Tibial nerve (tissue), 4 donors: ENCODE results near the gene SNX10.

Experiments
- EP300 ChIP-seq, 2 donors: sonication (generic); formaldehyde crosslinking; IDR thresholded peaks; one replicate each; pipeline ENCODE4 v1.6.1; 2017; ENCODE audit warnings: antibody characterized with exemption in 2 of 2, mild to moderate bottlenecking in 1 of 2
- POLR2A ChIP-seq, 2 donors: fragments of 450-650 bp; IDR thresholded peaks; one replicate each; pipeline ENCODE4 v1.6.1; 2017; ENCODE audit warnings: antibody characterized with exemption in 2 of 2, mild to moderate bottlenecking in 2 of 2, moderate library complexity in 2 of 2
- TF ChIP-seq, protein P1 (sequence below), 5 experiments: fragments of 200-600 bp in 3 of 5; fragments of 450-650 bp in 2 of 5; sonication (generic) in 3 of 5; IDR thresholded peaks; one replicate each; pipeline ENCODE4 v1.5.1; 2016 to 2019; ENCODE audit warnings: antibody characterized with exemption in 5 of 5, mild to moderate bottlenecking in 3 of 5, moderate library complexity in 2 of 5

DNA sequence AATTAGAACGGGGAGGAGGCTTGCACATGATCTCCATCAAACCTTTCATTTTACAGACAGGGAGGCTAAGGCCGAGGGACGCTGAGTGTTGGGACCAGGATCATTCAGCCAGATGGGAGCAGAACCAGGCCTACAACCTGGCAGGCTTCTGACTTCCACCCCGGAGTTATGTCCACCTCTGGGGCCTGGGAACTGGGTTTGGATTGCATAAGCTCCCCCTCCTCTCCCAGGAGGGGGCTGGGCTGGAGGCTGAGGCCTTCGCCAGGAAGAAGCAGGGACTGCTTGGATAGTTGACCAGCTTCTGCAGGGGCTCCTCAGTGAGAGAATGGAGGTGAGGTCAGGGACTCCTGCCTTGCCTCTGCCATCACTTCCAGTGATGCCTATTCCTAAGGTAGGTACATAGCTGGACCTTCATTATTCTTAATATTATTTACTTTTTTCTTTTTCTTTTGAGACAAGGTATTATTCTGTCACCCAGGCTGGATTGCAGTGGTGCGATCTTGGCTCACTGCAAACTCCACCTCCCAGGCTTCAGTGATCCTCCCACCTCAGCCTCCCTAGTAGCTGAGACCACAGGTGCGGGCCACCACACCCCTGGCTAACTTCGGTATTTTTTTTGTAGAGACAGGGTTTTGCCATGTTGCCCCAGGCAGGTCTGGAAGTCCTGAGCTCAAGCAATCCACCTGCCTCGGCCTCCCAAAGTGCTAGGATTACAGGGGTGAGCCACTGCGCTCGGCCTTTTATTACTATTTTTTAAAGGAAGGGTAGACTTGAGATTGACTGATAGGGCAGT, 1.3 kb downstream of the SNX10 start:
- TF ChIP-seq, protein P1, sequence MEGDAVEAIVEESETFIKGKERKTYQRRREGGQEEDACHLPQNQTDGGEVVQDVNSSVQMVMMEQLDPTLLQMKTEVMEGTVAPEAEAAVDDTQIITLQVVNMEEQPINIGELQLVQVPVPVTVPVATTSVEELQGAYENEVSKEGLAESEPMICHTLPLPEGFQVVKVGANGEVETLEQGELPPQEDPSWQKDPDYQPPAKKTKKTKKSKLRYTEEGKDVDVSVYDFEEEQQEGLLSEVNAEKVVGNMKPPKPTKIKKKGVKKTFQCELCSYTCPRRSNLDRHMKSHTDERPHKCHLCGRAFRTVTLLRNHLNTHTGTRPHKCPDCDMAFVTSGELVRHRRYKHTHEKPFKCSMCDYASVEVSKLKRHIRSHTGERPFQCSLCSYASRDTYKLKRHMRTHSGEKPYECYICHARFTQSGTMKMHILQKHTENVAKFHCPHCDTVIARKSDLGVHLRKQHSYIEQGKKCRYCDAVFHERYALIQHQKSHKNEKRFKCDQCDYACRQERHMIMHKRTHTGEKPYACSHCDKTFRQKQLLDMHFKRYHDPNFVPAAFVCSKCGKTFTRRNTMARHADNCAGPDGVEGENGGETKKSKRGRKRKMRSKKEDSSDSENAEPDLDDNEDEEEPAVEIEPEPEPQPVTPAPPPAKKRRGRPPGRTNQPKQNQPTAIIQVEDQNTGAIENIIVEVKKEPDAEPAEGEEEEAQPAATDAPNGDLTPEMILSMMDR (IDR thresholded peaks at IDR 0.05), result no peak
- TF ChIP-seq POLR2A (IDR thresholded peaks at IDR 0.05), result no peak
- TF ChIP-seq EP300 (IDR thresholded peaks at IDR 0.05), result no peak
